OCI-LY3 (cell line): ENCODE measurements around the gene SLC6A12.

Experiments
- CTCF ChIP-seq: fragments of 200-600, 300-600 bp; sonication (generic); IDR thresholded peaks from 2 replicates; pipeline ENCODE4 v1.5.1; 2014; ENCODE audit warnings: antibody characterized with exemption, low read length, low read depth
- EZH2phosphoT487 ChIP-seq: fragments of 200-600 bp; shearing (Covaris generic); IDR thresholded peaks from 2 replicates; pipeline ENCODE4 v1.6.1; 2018; ENCODE audit warnings: antibody characterized with exemption, mixed run types, low read depth

DNA sequence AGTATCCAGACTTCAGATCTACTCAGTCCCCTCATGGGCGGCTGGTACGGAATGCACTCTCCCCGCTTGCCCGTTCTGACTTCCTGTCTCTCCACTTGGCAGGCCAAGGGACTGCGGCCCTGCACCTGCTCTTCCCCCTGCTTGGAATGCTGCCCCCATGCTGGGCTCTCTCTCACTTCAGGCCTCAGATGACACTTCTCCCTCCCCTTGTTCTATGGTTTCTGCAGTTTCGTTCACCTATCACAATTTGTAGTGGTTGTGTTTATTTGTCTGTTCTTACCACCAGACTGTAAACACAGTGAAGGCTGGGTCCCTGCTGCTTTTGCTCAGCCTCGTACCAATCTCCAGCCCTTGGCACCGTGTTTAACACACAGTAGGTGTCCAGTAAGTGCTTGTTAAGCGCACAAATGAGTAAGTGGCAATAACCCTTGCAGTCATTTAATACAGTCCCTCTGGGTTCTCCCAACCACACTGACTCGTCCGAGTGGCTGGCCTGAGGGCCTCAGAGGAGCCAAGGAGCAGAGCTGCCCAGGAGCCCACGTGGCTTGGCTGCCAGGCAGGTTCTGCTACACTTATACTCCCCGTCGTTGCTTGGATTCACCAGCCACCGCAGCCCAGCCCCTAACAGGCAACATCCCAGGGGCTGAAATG is 11.8 kb downstream of the SLC6A12 start:
- TF ChIP-seq CTCF = no peak
- TF ChIP-seq EZH2phosphoT487 = no peak
